SK-N-SH (cell line): Measurements from ENCODE around the gene TWSG1. TPM values are rescaled to one million over a fixed set of nuclear protein-coding genes. Genes with fewer than 3 reads are reported as not detected.
"Not testable (repeated sequence)": the region's sequence is repeated elsewhere in the genome, so short reads cannot be mapped to it uniquely, and the experiment has no call there.

ENCODE experiments used
- CTCF ChIA-PET: fragments of 300-600, 350-600 bp; formaldehyde crosslinking; extraction: SDS; loops from one replicate; lab custom pipeline; 2021; lab: Yijun Ruan, JAX
- POLR2A ChIA-PET: fragments of 350-600 bp; sonication (Branson Sonifier 250); formaldehyde crosslinking; extraction: SDS; loops from one replicate; lab custom pipeline; 2020; ENCODE audit warnings: antibody characterized with exemption, inconsistent platforms; lab: Yijun Ruan, JAX
- DNase-seq: peaks from one replicate; pipeline ENCODE4 v3.0.0; 2012
- H2AFZ ChIP-seq: fragments of 200-600 bp; sonication (generic); 2 replicates; pipeline ENCODE4 v1.8.1; 2016; ENCODE audit warnings: antibody characterized with exemption, mild to moderate bottlenecking, low read depth
- H3F3A ChIP-seq: fragments of 200-600 bp; sonication (generic); replicated peaks from 2 replicates; pipeline ENCODE3; 2016; ENCODE audit warnings: antibody characterized with exemption, mild to moderate bottlenecking; ENCODE audit not compliant: insufficient read depth
- H3K27ac ChIP-seq, 2 experiments: fragments of 200-500 bp in 1 of 2; fragments of 200-600 bp in 1 of 2; sonication (Bioruptor generic) in 1 of 2; sonication (generic), shearing (Covaris generic) in 1 of 2; 2 replicates each; pipeline versions ENCODE4 v1.5.1 to v1.6.1; 2014 to 2016; ENCODE audit warnings: low read depth in 2 of 2, inconsistent platforms in 1 of 2, low read length in 1 of 2, mild to moderate bottlenecking in 1 of 2, mixed read lengths in 1 of 2
- H3K27me3 ChIP-seq: fragments of 200-600 bp; sonication (generic), shearing (Covaris generic); 2 replicates; pipeline ENCODE4 v1.6.1; 2016; ENCODE audit warnings: mixed run types; ENCODE audit not compliant: insufficient read depth
- H3K36me3 ChIP-seq, 2 experiments: fragments of 200-500 bp in 1 of 2; fragments of 200-600 bp in 1 of 2; sonication (Bioruptor generic) in 1 of 2; sonication (generic) in 1 of 2; replicated peaks in 1 of 2; 2 replicates each; pipeline versions ENCODE3 to v1.5.1; 2014 to 2016; ENCODE audit warnings: low read length in 1 of 2, mild to moderate bottlenecking in 1 of 2; ENCODE audit not compliant: insufficient read depth in 2 of 2, control insufficient read depth in 1 of 2
- H3K4me1 ChIP-seq, 2 experiments: fragments of 200-500 bp in 1 of 2; fragments of 200-600 bp in 1 of 2; sonication (Bioruptor generic) in 1 of 2; sonication (generic), shearing (Covaris generic) in 1 of 2; 2 replicates each; pipeline versions ENCODE4 v1.5.1 to v1.6.1; 2014 to 2016; ENCODE audit warnings: low read depth in 1 of 2, low read length in 1 of 2, mixed run types in 1 of 2; ENCODE audit not compliant: insufficient read depth in 2 of 2, control insufficient read depth in 1 of 2
- H3K4me2 ChIP-seq: fragments of 200-600 bp; sonication (generic), shearing (Covaris generic); 2 replicates; pipeline ENCODE4 v1.6.1; 2017; ENCODE audit warnings: mixed run types
- H3K4me3 ChIP-seq, 2 experiments: fragments of 200-500 bp in 1 of 2; fragments of 200-600 bp in 1 of 2; sonication (Bioruptor generic) in 1 of 2; sonication (generic), shearing (Covaris generic) in 1 of 2; 2 replicates each; pipeline versions ENCODE4 v1.5.1 to v1.8.1; 2014 to 2016; ENCODE audit warnings: low read depth in 2 of 2, inconsistent platforms in 1 of 2, low read length in 1 of 2, mild to moderate bottlenecking in 1 of 2, mixed read lengths in 1 of 2, moderate library complexity in 1 of 2
- H3K79me2 ChIP-seq: fragments of 200-600 bp; sonication (generic); 2 replicates; pipeline ENCODE4 v1.8.1; 2017; ENCODE audit warnings: mild to moderate bottlenecking; ENCODE audit not compliant: insufficient read depth
- H3K9ac ChIP-seq: fragments of 200-600 bp; sonication (generic); 2 replicates; pipeline ENCODE4 v1.6.1; 2017; ENCODE audit warnings: mixed run types
- H3K9me2 ChIP-seq: fragments of 200-600 bp; sonication (generic); 2 replicates; pipeline ENCODE4 v1.6.1; 2017; ENCODE audit warnings: mixed run types
- H3K9me3 ChIP-seq: fragments of 200-600 bp; sonication (generic); 2 replicates; pipeline ENCODE4 v1.6.1; 2017; ENCODE audit warnings: mixed run types, mild to moderate bottlenecking, moderate library complexity
- H4K20me1 ChIP-seq: fragments of 200-600 bp; sonication (generic); 2 replicates; pipeline ENCODE4 v1.6.1; 2017; ENCODE audit warnings: mild to moderate bottlenecking, mixed run types; ENCODE audit not compliant: insufficient read depth
- CHD2 ChIP-seq: fragments of 150-350 bp; IDR thresholded peaks from 2 replicates; pipeline ENCODE4 v1.6.1; 2018; ENCODE audit warnings: low read length; ENCODE audit not compliant: partially characterized antibody
- EP300 ChIP-seq, 2 experiments: IDR thresholded peaks; 2 replicates each; pipeline versions ENCODE4 v1.4.0 to v1.6.1; 2012; ENCODE audit warnings: borderline replicate concordance in 1 of 2, low read depth in 1 of 2, low read length in 1 of 2
- FOSL2 ChIP-seq: IDR thresholded peaks from 2 replicates; pipeline ENCODE4 v1.4.0; 2012; ENCODE audit warnings: low read depth, mild to moderate bottlenecking, moderate library complexity, borderline replicate concordance
- GATA2 ChIP-seq: sonication (generic); formaldehyde crosslinking; IDR thresholded peaks from 2 replicates; pipeline ENCODE4 v1.5.0; 2020; ENCODE audit warnings: mild to moderate bottlenecking, missing genetic modification reagents
- MEF2A ChIP-seq: IDR thresholded peaks from 2 replicates; pipeline ENCODE4 v1.4.0; 2012; ENCODE audit warnings: low read depth, borderline replicate concordance
- NFIC ChIP-seq: IDR thresholded peaks from 2 replicates; pipeline ENCODE4 v1.4.0; 2012; ENCODE audit warnings: borderline replicate concordance
- PBX3 ChIP-seq: IDR thresholded peaks from 2 replicates; pipeline ENCODE4; 2012
- RCOR1 ChIP-seq: fragments of 150-350 bp; IDR thresholded peaks from 2 replicates; pipeline ENCODE4 v1.6.1; 2017; ENCODE audit warnings: antibody characterized with exemption, low read length
- RFX5 ChIP-seq: IDR thresholded peaks from 2 replicates; pipeline ENCODE4 v1.6.1; 2012; ENCODE audit warnings: mild to moderate bottlenecking, improper control_type of control experiment, low read length
- SMC3 ChIP-seq: IDR thresholded peaks from 2 replicates; pipeline ENCODE4 v1.6.1; 2012; ENCODE audit warnings: low read depth, low read length, improper control_type of control experiment
- TCF12 ChIP-seq: IDR thresholded peaks from 2 replicates; pipeline ENCODE4 v1.4.0; 2012
- YY1 ChIP-seq: IDR thresholded peaks from 2 replicates; pipeline ENCODE4 v1.4.0; 2012; ENCODE audit warnings: low read depth, mild to moderate bottlenecking
- WGBS: methylation state at CpG from one replicate; pipeline ENCODE4 v1.1.6; 2017; ENCODE audit warnings: low lambda C conversion rate; 5-methylcytosine and 5-hydroxymethylcytosine counted together
- polyA plus RNA-seq, 3 experiments: library from polyadenylated mRNA; depleted of rRNA; stranded (reverse); fragments of >200 nt; gene quantifications; 2 replicates each; pipeline ENCODE4 v1.2.3, GENCODE V29; 2012
- TF ChIP-seq, protein P1 (sequence below): IDR thresholded peaks from 2 replicates; pipeline ENCODE4 v1.4.0; 2012; ENCODE audit warnings: low read depth, borderline replicate concordance

Gene TWSG1
- polyA plus RNA-seq, 1 of the 3 experiments (the other 2 are of a cell fraction) = 44.0 TPM

DNA sequence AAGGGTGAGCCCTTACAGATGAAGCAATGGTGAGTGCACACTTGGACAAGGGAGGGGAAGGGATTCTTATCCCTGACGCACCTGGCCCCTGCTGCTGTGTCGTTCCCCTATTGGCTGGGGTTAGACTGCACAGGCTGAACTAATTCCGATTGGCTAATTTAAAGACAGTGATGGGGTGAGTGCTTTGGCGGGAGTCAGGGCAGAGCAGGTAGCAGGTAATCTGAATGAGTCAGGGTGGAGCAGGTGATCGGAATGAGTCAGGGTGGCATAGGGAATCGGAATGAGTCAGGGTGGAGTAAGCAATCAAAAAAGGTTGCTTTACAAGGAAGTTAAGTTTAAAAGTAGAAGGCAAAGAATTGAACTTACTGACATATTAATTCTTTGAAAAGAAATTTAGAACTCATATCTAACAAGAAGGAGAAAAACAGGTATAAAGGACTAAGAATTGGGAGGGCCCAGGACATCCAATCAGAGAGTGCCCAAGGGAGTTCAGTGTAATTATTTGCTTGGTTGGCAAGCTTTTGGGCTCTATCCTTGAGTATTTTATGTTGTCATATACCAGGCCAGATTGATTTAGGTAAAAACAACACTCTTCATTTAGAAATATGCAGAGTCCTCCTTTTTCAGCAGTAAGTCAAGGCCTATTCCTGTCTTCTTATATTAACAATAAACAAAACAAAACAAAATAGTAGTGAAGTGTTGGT is 88.4 kb downstream of the TWSG1 start:
- Histone ChIP-seq H4K20me1 (no peaks in the 10 kb centered on the region), H3K4me2 (no peak overlapping the region), H3K9me2 (no peaks in the 10 kb centered on the region), H3K9ac (no peak overlapping the region), H3K4me1 (no peaks in the 10 kb centered on the region; a peak in 1 of 4 replicates), H3K4me3 (no peak overlapping the region), H3K79me2 (no peaks in the 10 kb centered on the region), H3F3A (no peaks in the 10 kb centered on the region), H3K27ac (no peak overlapping the region), H2AFZ (no peak overlapping the region), H3K27me3 (no peaks in the 10 kb centered on the region), H3K9me3 (no peaks in the 10 kb centered on the region), H3K36me3 (no peaks in the 10 kb centered on the region)
- no peak for TF ChIP-seq GATA2
- no peak for TF ChIP-seq RCOR1
- no peak for TF ChIP-seq FOSL2
- no peak for TF ChIP-seq NFIC
- TF ChIP-seq MEF2A = no peak
- no peak for TF ChIP-seq RFX5
- no peak for TF ChIP-seq PBX3
- TF ChIP-seq EP300 (IDR thresholded peaks at IDR 0.05; ENCODE audit: borderline replicate concordance in 1 of 2, low read depth in 1 of 2, low read length in 1 of 2) = no peak
- no peak for TF ChIP-seq TCF12
- no peak for TF ChIP-seq CHD2
- no peak for TF ChIP-seq YY1
- TF ChIP-seq SMC3 = no peak
- TF ChIP-seq, protein P1, sequence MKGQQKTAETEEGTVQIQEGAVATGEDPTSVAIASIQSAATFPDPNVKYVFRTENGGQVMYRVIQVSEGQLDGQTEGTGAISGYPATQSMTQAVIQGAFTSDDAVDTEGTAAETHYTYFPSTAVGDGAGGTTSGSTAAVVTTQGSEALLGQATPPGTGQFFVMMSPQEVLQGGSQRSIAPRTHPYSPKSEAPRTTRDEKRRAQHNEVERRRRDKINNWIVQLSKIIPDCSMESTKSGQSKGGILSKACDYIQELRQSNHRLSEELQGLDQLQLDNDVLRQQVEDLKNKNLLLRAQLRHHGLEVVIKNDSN = no peak
- ChIA-PET CTCF (no interaction called here), POLR2A (no interaction called here)
- 81% methylated on average over 6 of the region's 6 CpGs for WGBS
- DNase-seq = no peak

DNA sequence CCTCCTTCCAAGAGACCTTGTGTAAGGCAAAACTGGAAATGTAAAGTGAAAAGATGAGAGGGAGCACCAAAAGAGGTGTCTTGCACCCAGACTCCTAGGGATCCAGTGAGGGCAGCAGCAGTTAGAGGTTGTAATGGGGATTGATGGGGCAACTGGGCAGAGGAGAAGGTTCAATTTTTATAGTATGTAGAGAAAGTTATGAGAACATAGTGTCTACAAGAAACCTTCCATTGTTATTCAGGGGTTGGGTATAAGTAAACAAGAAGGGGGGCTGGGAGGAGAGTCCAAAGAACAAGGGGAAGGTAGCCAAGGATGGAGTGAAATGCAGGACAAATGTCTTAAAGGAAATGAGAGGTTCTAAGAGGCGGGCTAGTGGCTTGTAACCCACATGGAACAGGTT is 89.1 kb downstream of the TWSG1 start:
- CTCF ChIA-PET, H3K4me1 ChIP-seq, H3K27me3 ChIP-seq, H2AFZ ChIP-seq, H3K79me2 ChIP-seq, DNase-seq, H3K9ac ChIP-seq, H3K27ac ChIP-seq, H3F3A ChIP-seq, POLR2A ChIA-PET, H4K20me1 ChIP-seq, H3K4me2 ChIP-seq, H3K9me3 ChIP-seq, H3K4me3 ChIP-seq, H3K36me3 ChIP-seq, H3K9me2 ChIP-seq: not testable (repeated sequence)
- WGBS = 61% methylated on average over 1 of the region's 1 CpG

DNA sequence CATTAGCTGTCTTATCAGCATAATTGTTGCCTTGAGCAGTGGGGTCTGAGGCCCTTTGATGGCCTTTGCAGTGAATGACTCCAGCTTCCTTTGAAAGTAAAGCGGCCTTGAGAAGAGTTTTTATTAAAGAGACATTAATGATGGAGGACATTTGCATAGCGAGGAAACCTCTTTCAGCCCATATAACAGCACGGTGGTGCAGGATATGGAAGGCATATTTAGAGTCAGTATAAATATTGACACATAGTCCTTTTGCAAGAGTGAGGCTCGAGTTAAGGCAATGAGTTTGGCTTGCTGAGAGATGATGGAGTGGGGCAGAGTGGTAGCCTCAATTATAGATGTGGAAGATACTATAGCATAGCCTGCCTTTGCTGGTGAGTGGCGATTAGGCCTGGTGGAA is 89.7 kb downstream of the TWSG1 start:
- H3K4me2 ChIP-seq, H3K36me3 ChIP-seq, H3K27ac ChIP-seq, H3K9me3 ChIP-seq, H4K20me1 ChIP-seq, POLR2A ChIA-PET, DNase-seq, H3K9ac ChIP-seq, H3K27me3 ChIP-seq, H3K9me2 ChIP-seq, H2AFZ ChIP-seq, H3K4me1 ChIP-seq, CTCF ChIA-PET, H3K79me2 ChIP-seq, H3F3A ChIP-seq, H3K4me3 ChIP-seq: not testable (repeated sequence)
- WGBS = 55% methylated on average over 5 of the region's 5 CpGs
